HL-60/S4 treated with retinoic acid at 250 ng/mL for 4 days and 3 days (cell line): ENCODE measurements around the gene SLFN13.
"Not testable (repeated sequence)": the region's sequence is repeated elsewhere in the genome, so short reads cannot be mapped to it uniquely, and the experiment has no call there.

Experiments used
- in situ Hi-C: fragments of 300-500 bp; cut with MboI; formaldehyde crosslinking; loops from 2 replicates; pipeline ENCODE4 v1.7.0; 2022; ENCODE audit warnings: low sequenced_read_pairs

Gene SLFN13

GRCh38 chr17:35448214-35448898 lies at the start of gene SLFN13:
TSS of gene SLFN13 (minus strand) at chr17:35448766. CDS start at chr17:35445680, 3,086 bp downstream.
- in situ Hi-C loops: no loop called here

GRCh38 chr17:35496451-35497290 lies 48.1 kb upstream of the SLFN13 start:
- in situ Hi-C loops: no loop called here

GRCh38 chr17:35493040-35493439 lies 44.5 kb upstream of the SLFN13 start:
- in situ Hi-C loops: no loop called here

- in situ Hi-C loops: no loop called here
These were observed 42.9 kb upstream of the SLFN13 start for GRCh38 chr17:35491417-35491816.

- in situ Hi-C loops: no loop called here
These were observed 41.4 kb upstream of the SLFN13 start for GRCh38 chr17:35489944-35490343.

- in situ Hi-C loops: no loop called here
These were observed 40.4 kb upstream of the SLFN13 start for GRCh38 chr17:35488991-35489390.

GRCh38 chr17:35486920-35487732 lies 38.6 kb upstream of the SLFN13 start:
- in situ Hi-C loops: no loop called here

GRCh38 chr17:35479271-35479670 lies 30.7 kb upstream of the SLFN13 start:
- in situ Hi-C loops: no loop called here

GRCh38 chr17:35477248-35477647 lies 28.7 kb upstream of the SLFN13 start:
- in situ Hi-C loops: no loop called here

GRCh38 chr17:35476283-35476820 lies 27.8 kb upstream of the SLFN13 start:
- in situ Hi-C loops: no loop called here

GRCh38 chr17:35468475-35468874 lies 19.9 kb upstream of the SLFN13 start:
- in situ Hi-C loops: no loop called here

- in situ Hi-C loops: no loop called here
These were observed 19.3 kb upstream of the SLFN13 start for GRCh38 chr17:35467824-35468223.

GRCh38 chr17:35460354-35460851 lies 11.8 kb upstream of the SLFN13 start:
- in situ Hi-C loops: no loop called here

- in situ Hi-C loops: not testable (repeated sequence)
These were observed 5.5 kb upstream of the SLFN13 start for GRCh38 chr17:35454035-35454434.

- in situ Hi-C loops: no loop called here
These were observed 4.6 kb upstream of the SLFN13 start for GRCh38 chr17:35453171-35453570.

GRCh38 chr17:35449371-35449931 lies 885 bp upstream of the SLFN13 start:
- in situ Hi-C loops: no loop called here

- in situ Hi-C loops: no loop called here
These were observed 297 bp upstream of the SLFN13 start for GRCh38 chr17:35448899-35449227.

- in situ Hi-C loops: no loop called here
These were observed 1.1 kb downstream of the SLFN13 start for GRCh38 chr17:35447499-35447898.

- in situ Hi-C loops: no loop called here
These were observed 10.1 kb downstream of the SLFN13 start for GRCh38 chr17:35438433-35438832.

- in situ Hi-C loops: no loop called here
These were observed 15.3 kb downstream of the SLFN13 start for GRCh38 chr17:35433075-35433894.
